HCT116 (cell line): ENCODE data around the gene SRP9. TPM values are rescaled to one million over a fixed set of nuclear protein-coding genes. Genes with fewer than 3 reads are reported as not detected.

Experiments
- ATAC-seq: fragments of 200-7000 bp; cut with Tn5 transposase; 2 replicates; pipeline ENCODE4 v1.9.1; 2020; ENCODE audit warnings: mild to moderate bottlenecking, moderate library complexity
- BruUV-seq: library from RNA; stranded (reverse); fragments of 400-500 nt; replicated peaks from 2 replicates; lab custom pipeline; 2021; lab: Mats Ljungman, UMichigan
- CTCF ChIA-PET: fragments of 300-600 bp; sonication (Branson Sonifier 250); formaldehyde crosslinking; loops from one replicate; lab custom pipeline; 2021; ENCODE audit warnings: antibody characterized with exemption; lab: Charles Lee
- POLR2A ChIA-PET: fragments of 300-600, 350-600 bp; sonication (Branson Sonifier 250); formaldehyde crosslinking; loops from one replicate; lab custom pipeline; 2021; ENCODE audit warnings: antibody characterized with exemption; lab: Charles Lee
- RAD21 ChIA-PET, 2 experiments: fragments of 300-600 bp; sonication (Branson Sonifier 250); formaldehyde crosslinking; loops; one replicate each; lab custom pipeline; 2023; ENCODE audit warnings: low total read pairs in 2 of 2; ENCODE audit not compliant: uncharacterized antibody in 2 of 2, unreplicated experiment in 2 of 2, low non-redundant PET in 1 of 2; lab: Charles Lee
- DNase-seq: peaks from one replicate; pipeline ENCODE4 v3.0.0-alpha.2; 2010; ENCODE audit warnings: low read depth, low spot score
- H2AFZ ChIP-seq: fragments of 200-600 bp; shearing (Covaris generic), sonication (generic); 2 replicates; pipeline ENCODE4 v1.6.1; 2017; ENCODE audit warnings: low read depth, mixed run types, mixed read lengths, antibody characterized with exemption, low read length; ENCODE audit not compliant: poor library complexity, severe bottlenecking
- H3K27ac ChIP-seq: 2 replicates; pipeline ENCODE4 v1.5.1; 2012; ENCODE audit warnings: low read depth, low read length
- H3K27me3 ChIP-seq: fragments of 200-600 bp; sonication (generic); 2 replicates; pipeline ENCODE4 v1.6.1; 2016; ENCODE audit warnings: mixed run types, low read length, mixed read lengths; ENCODE audit not compliant: insufficient read depth
- H3K36me3 ChIP-seq, 2 experiments: fragments of 200-500 bp in 1 of 2; fragments of 200-600 bp in 1 of 2; sonication (Bioruptor generic) in 1 of 2; sonication (generic) in 1 of 2; 2 replicates each; pipeline versions ENCODE4 v1.5.1 to v1.6.1; 2014 to 2016; ENCODE audit warnings: low read length in 2 of 2, inconsistent platforms in 1 of 2, mixed read lengths in 1 of 2, mixed run types in 1 of 2; ENCODE audit not compliant: insufficient read depth in 2 of 2, control insufficient read depth in 1 of 2
- H3K4me1 ChIP-seq, 2 experiments: fragments of 200-600 bp in 1 of 2; sonication (generic) in 1 of 2; 2 replicates each; pipeline versions ENCODE4 v1.5.1 to v1.6.1; 2012 to 2017; ENCODE audit warnings: low read length in 2 of 2, inconsistent platforms in 1 of 2, mild to moderate bottlenecking in 1 of 2, mixed read lengths in 1 of 2, mixed run types in 1 of 2, moderate library complexity in 1 of 2; ENCODE audit not compliant: insufficient read depth in 2 of 2, control insufficient read depth in 1 of 2
- H3K4me2 ChIP-seq: fragments of 200-600 bp; sonication (generic); 2 replicates; pipeline ENCODE4 v1.6.1; 2017; ENCODE audit warnings: mixed run types, low read length, mixed read lengths
- H3K4me3 ChIP-seq, 2 experiments: fragments of 200-600 bp in 1 of 2; sonication (generic) in 1 of 2; replicated peaks in 1 of 2; 2 replicates each; pipeline ENCODE4 v1.5.1; 2011 to 2016; ENCODE audit warnings: low read length in 2 of 2, control low read depth in 1 of 2, low read depth in 1 of 2, mild to moderate bottlenecking in 1 of 2, mixed read lengths in 1 of 2, mixed run types in 1 of 2
- H3K79me2 ChIP-seq: fragments of 200-600 bp; sonication (generic); 2 replicates; pipeline ENCODE4 v1.6.1; 2017; ENCODE audit warnings: mild to moderate bottlenecking, mixed run types, low read length, moderate library complexity, mixed read lengths; ENCODE audit not compliant: insufficient read depth
- H3K9ac ChIP-seq: fragments of 200-600 bp; sonication (generic); 2 replicates; pipeline ENCODE4 v1.6.1; 2016; ENCODE audit warnings: low read length, mixed read lengths
- H3K9me2 ChIP-seq: fragments of 200-600 bp; sonication (generic), shearing (Covaris generic); 2 replicates; pipeline ENCODE4 v1.6.1; 2017; ENCODE audit warnings: mixed run types, mild to moderate bottlenecking, moderate library complexity; ENCODE audit not compliant: insufficient read depth
- H3K9me3 ChIP-seq, 2 experiments: fragments of 200-500 bp in 1 of 2; fragments of 200-600 bp in 1 of 2; sonication (Bioruptor generic) in 1 of 2; sonication (generic) in 1 of 2; 2 replicates each; pipeline ENCODE4 v1.6.1; 2014 to 2017; ENCODE audit warnings: low read length in 2 of 2, mixed read lengths in 2 of 2, inconsistent platforms in 1 of 2, low read depth in 1 of 2, mild to moderate bottlenecking in 1 of 2, mixed run types in 1 of 2, moderate library complexity in 1 of 2; ENCODE audit not compliant: control insufficient read depth in 1 of 2, insufficient read depth in 1 of 2
- H4K20me1 ChIP-seq: fragments of 200-600 bp; sonication (generic), shearing (Covaris generic); 2 replicates; pipeline ENCODE4 v1.6.1; 2017; ENCODE audit warnings: mixed run types, mild to moderate bottlenecking, moderate library complexity; ENCODE audit not compliant: insufficient read depth
- ATF3 ChIP-seq: IDR thresholded peaks from 2 replicates; pipeline ENCODE4 v1.6.1; 2012
- CEBPB ChIP-seq: IDR thresholded peaks from 2 replicates; pipeline ENCODE4 v1.6.1; 2012; ENCODE audit warnings: low read depth
- EZH2 ChIP-seq: fragments of 200-600 bp; sonication (generic); IDR thresholded peaks from 2 replicates; pipeline ENCODE4 v1.6.1; 2017; ENCODE audit warnings: antibody characterized with exemption, mixed run types
- EZH2phosphoT487 ChIP-seq: fragments of 200-600 bp; IDR thresholded peaks from 2 replicates; pipeline ENCODE4 v1.6.1; 2018; ENCODE audit warnings: antibody characterized with exemption, borderline replicate concordance
- JUND ChIP-seq: IDR thresholded peaks from 2 replicates; pipeline ENCODE4 v1.6.1; 2012
- MAX ChIP-seq: IDR thresholded peaks from 2 replicates; pipeline ENCODE4 v1.6.1; 2012
- POLR2A ChIP-seq: IDR thresholded peaks from 2 replicates; pipeline ENCODE4 v1.7.0; 2011; ENCODE audit warnings: borderline replicate concordance; ENCODE audit not compliant: insufficient read depth, insufficient read length; ENCODE audit errors: extremely low read depth
- POLR2AphosphoS5 ChIP-seq: IDR thresholded peaks from 2 replicates; pipeline ENCODE4 v1.6.1; 2011; ENCODE audit warnings: mild to moderate bottlenecking, low read depth, low read length, moderate library complexity
- SIN3A ChIP-seq: IDR thresholded peaks from 2 replicates; pipeline ENCODE4 v1.6.1; 2012; ENCODE audit warnings: low read depth
- SP1 ChIP-seq: IDR thresholded peaks from 2 replicates; pipeline ENCODE4 v1.6.1; 2012; ENCODE audit warnings: low read depth
- SRF ChIP-seq: IDR thresholded peaks from 2 replicates; pipeline ENCODE4 v1.6.1; 2012; ENCODE audit warnings: low read depth
- TCF7L2 ChIP-seq: IDR thresholded peaks from 2 replicates; pipeline ENCODE4 v1.7.0; 2011; ENCODE audit warnings: borderline replicate concordance, inconsistent platforms; ENCODE audit not compliant: insufficient read depth, insufficient read length; ENCODE audit errors: extremely low read depth
- YY1 ChIP-seq: IDR thresholded peaks from 2 replicates; pipeline ENCODE4 v1.6.1; 2011; ENCODE audit warnings: low read length, low read depth, moderate library complexity, mild to moderate bottlenecking; ENCODE audit not compliant: insufficient replicate concordance; ENCODE audit errors: extremely low read depth
- ZBTB33 ChIP-seq: IDR thresholded peaks from 2 replicates; pipeline ENCODE4 v1.6.1; 2011; ENCODE audit warnings: mild to moderate bottlenecking, low read length, moderate library complexity; ENCODE audit not compliant: insufficient replicate concordance; ENCODE audit errors: extremely low read depth
- ZFX ChIP-seq: fragments of 450-650 bp; IDR thresholded peaks from 2 replicates; pipeline ENCODE4 v1.6.1; 2017
- ZNF274 ChIP-seq: fragments of 200-500 bp; sonication (Bioruptor generic); IDR thresholded peaks from 2 replicates; pipeline ENCODE4 v1.6.1; 2014; ENCODE audit warnings: mild to moderate bottlenecking, low read depth, low read length, inconsistent platforms
- intact Hi-C: fragments of 100-400 bp; cut with micrococcal nuclease; formaldehyde crosslinking; loops from 2 replicates; pipeline ENCODE4 v1.10.0; 2022
- total RNA-seq: library from RNA; stranded (reverse); gene quantifications from one replicate; pipeline ENCODE4 v1.2.1, GENCODE V29; 2021; ENCODE audit not compliant: unreplicated experiment

The SRP9 gene
- total RNA-seq, 1 experiment from 2014 or later: 220 TPM

- POLR2A ChIA-PET: no interaction called here
- no peak overlapping the region for H2AFZ ChIP-seq
- BruUV-seq: no TSS peak
Measured at GRCh38 chr1:225735252-225736149, 42.1 kb upstream of the SRP9 start.

More at GRCh38 chr1:225735252-225736149, 42.1 kb upstream of the SRP9 start:
- ChIA-PET RAD21 (interaction anchor here in 1 of 2 experiments (0.6 kb wide), 1 partner anchor 172 kb away, joined by 3 read pairs; no protein-coding TSS in a partner anchor), CTCF (no interaction called here)
- H3K4me2 ChIP-seq: no peak overlapping the region
- H3K27me3 ChIP-seq: no peaks in the 10 kb centered on the region
- no peaks in the 10 kb centered on the region for H3K9me3 ChIP-seq
- intact Hi-C loops: no loop called here
- H3K4me3 ChIP-seq: no peak overlapping the region
- H3K36me3 ChIP-seq: no peaks in the 10 kb centered on the region
- no peak for DNase-seq
- no peak for ATAC-seq
- no peak overlapping the region for H3K9ac ChIP-seq
- H3K79me2 ChIP-seq: no peaks in the 10 kb centered on the region
- no peaks in the 10 kb centered on the region for H4K20me1 ChIP-seq
- TF ChIP-seq SIN3A: no peak
- TF ChIP-seq EZH2: no peak
- TF ChIP-seq POLR2A: no peak
- TF ChIP-seq YY1: no peak
- TF ChIP-seq SRF: no peak
- TF ChIP-seq POLR2AphosphoS5: no peak
- no peak for TF ChIP-seq ZNF274
- no peak for TF ChIP-seq SP1
- no peak for TF ChIP-seq TCF7L2
- no peak for TF ChIP-seq JUND
- no peak for TF ChIP-seq ATF3
- no peak for TF ChIP-seq CEBPB
- no peak for TF ChIP-seq ZFX
- no peak for TF ChIP-seq EZH2phosphoT487
- TF ChIP-seq MAX: no peak
- no peak for TF ChIP-seq ZBTB33
- H3K9me2 ChIP-seq: no peaks in the 10 kb centered on the region
- H3K27ac ChIP-seq: no peak overlapping the region
- peaks cover 3 to 8% of the 10 kb centered on the region in 2 experiments; a peak in 2 of 4 replicates for H3K4me1 ChIP-seq
